Type B pancreatic cell (in vitro differentiated cells): ENCODE data around the gene ST6GALNAC5. TPM values are rescaled to one million over a fixed set of nuclear protein-coding genes. Genes with fewer than 3 reads are reported as not detected.

Source experiments
- DNase-seq: peaks from one replicate; pipeline ENCODE4 v3.0.0; 2021; ENCODE audit warnings: mixed read lengths; ENCODE audit not compliant: unreplicated experiment; ENCODE audit errors: extremely low spot score
- H3K27ac Mint-ChIP-seq: 2 replicates; pipeline ENCODE4 v1.8.0; 2021; ENCODE audit warnings: mild to moderate bottlenecking, mixed read lengths
- H3K27me3 Mint-ChIP-seq: 2 replicates; pipeline ENCODE4 v1.8.0; 2021; ENCODE audit warnings: mixed read lengths
- H3K36me3 Mint-ChIP-seq: 2 replicates; pipeline ENCODE4 v1.8.0; 2021; ENCODE audit warnings: mixed read lengths
- H3K4me1 Mint-ChIP-seq: one replicate; pipeline ENCODE4 v1.8.0; 2021; ENCODE audit warnings: mixed read lengths; ENCODE audit not compliant: unreplicated experiment
- H3K4me3 Mint-ChIP-seq: 2 replicates; pipeline ENCODE4 v1.8.0; 2021; ENCODE audit warnings: mild to moderate bottlenecking, mixed read lengths
- H3K9me3 Mint-ChIP-seq: 2 replicates; pipeline ENCODE4 v1.8.0; 2021; ENCODE audit warnings: mixed read lengths
- CTCF ChIP-seq: fragments of 200-600 bp; sonication (generic); conservative IDR thresholded peaks from 2 replicates; pipeline ENCODE4 v1.5.0; 2021; ENCODE audit warnings: antibody characterized with exemption, mild to moderate bottlenecking
- total RNA-seq: library from RNA; stranded (reverse); gene quantifications from 2 replicates; pipeline ENCODE4 v1.2.1, GENCODE V29; 2021; ENCODE audit warnings: low replicate concordance

ST6GALNAC5 gene
- total RNA-seq, 1 donor from 2014 or later = 36.6 TPM

- no peak for DNase-seq
- H3K27ac Mint-ChIP-seq = no peak overlapping the region
- H3K4me3 Mint-ChIP-seq = no peak overlapping the region
- peaks cover 6% of the 10 kb centered on the region for H3K9me3 Mint-ChIP-seq
- no peak for TF ChIP-seq CTCF
- no peaks in the 10 kb centered on the region for H3K27me3 Mint-ChIP-seq
- no peaks in the 10 kb centered on the region for H3K36me3 Mint-ChIP-seq
- no peaks in the 10 kb centered on the region for H3K4me1 Mint-ChIP-seq
Observed at GRCh38 chr1:77039111-77039510, 171.8 kb downstream of the ST6GALNAC5 start.

- Mint-ChIP-seq H3K36me3 (no peaks in the 10 kb centered on the region), H3K4me3 (no peak overlapping the region), H3K27ac (no peak overlapping the region), H3K4me1 (no peaks in the 10 kb centered on the region), H3K9me3 (peaks cover 6% of the 10 kb centered on the region), H3K27me3 (no peaks in the 10 kb centered on the region)
- no peak for DNase-seq
- TF ChIP-seq CTCF = no peak
Observed at GRCh38 chr1:77039739-77040138, 172.5 kb downstream of the ST6GALNAC5 start.

GRCh38 chr1:77040826-77041225 lies 173.5 kb downstream of the ST6GALNAC5 start:
- Mint-ChIP-seq H3K4me3 (no peak overlapping the region), H3K36me3 (no peaks in the 10 kb centered on the region), H3K9me3 (peaks cover 6% of the 10 kb centered on the region), H3K4me1 (no peaks in the 10 kb centered on the region), H3K27me3 (no peaks in the 10 kb centered on the region), H3K27ac (no peak overlapping the region)
- TF ChIP-seq CTCF = no peak
- no peak for DNase-seq

GRCh38 chr1:77044133-77044849 lies 177.0 kb downstream of the ST6GALNAC5 start:
- Mint-ChIP-seq H3K27ac (no peak overlapping the region), H3K36me3 (no peaks in the 10 kb centered on the region), H3K4me1 (no peaks in the 10 kb centered on the region), H3K4me3 (no peak overlapping the region), H3K27me3 (no peaks in the 10 kb centered on the region), H3K9me3 (no peaks in the 10 kb centered on the region)
- DNase-seq = no peak
- TF ChIP-seq CTCF = no peak

GRCh38 chr1:77047575-77047974 lies 180.3 kb downstream of the ST6GALNAC5 start:
- H3K4me3 Mint-ChIP-seq = no peak overlapping the region
- no peaks in the 10 kb centered on the region for H3K4me1 Mint-ChIP-seq
- H3K27ac Mint-ChIP-seq = no peak overlapping the region
- no peak for TF ChIP-seq CTCF
- H3K9me3 Mint-ChIP-seq = no peaks in the 10 kb centered on the region
- H3K27me3 Mint-ChIP-seq = no peaks in the 10 kb centered on the region
- no peaks in the 10 kb centered on the region for H3K36me3 Mint-ChIP-seq
- DNase-seq = no peak
